Iris pigment epithelial cell (primary cell): Measurements from ENCODE around the gene GUCD1.

ENCODE experiments used
- DNase-seq: peaks from one replicate; pipeline ENCODE4 v3.0.0-alpha.2; 2011; ENCODE audit warnings: low read depth

GUCD1 gene

GRCh38 chr22:24503843-24504338 is 51.0 kb downstream of the GUCD1 start:
- DNase-seq: no peak

- DNase-seq: peak; percentile 65
Measured at GRCh38 chr22:24503137-24503842, 51.6 kb downstream of the GUCD1 start.

GRCh38 chr22:24502541-24502940 is 52.4 kb downstream of the GUCD1 start:
- DNase-seq: no peak

GRCh38 chr22:24502034-24502433 is 52.9 kb downstream of the GUCD1 start:
- no peak for DNase-seq

- DNase-seq: no peak
Measured at GRCh38 chr22:24501301-24502005, 53.5 kb downstream of the GUCD1 start.

- DNase-seq: no peak
Measured at GRCh38 chr22:24500277-24500820, 54.6 kb downstream of the GUCD1 start.

GRCh38 chr22:24499706-24500276 is 55.1 kb downstream of the GUCD1 start:
- no peak for DNase-seq

GRCh38 chr22:24498824-24499223 is 56.1 kb downstream of the GUCD1 start:
- no peak for DNase-seq

GRCh38 chr22:24497841-24498258 is 57.1 kb downstream of the GUCD1 start:
- DNase-seq: no peak

GRCh38 chr22:24496661-24497060 is 58.3 kb downstream of the GUCD1 start:
- no peak for DNase-seq

GRCh38 chr22:24496234-24496633 is 58.7 kb downstream of the GUCD1 start:
- no peak for DNase-seq

GRCh38 chr22:24495365-24495675 is 59.6 kb downstream of the GUCD1 start:
- DNase-seq: no peak

- DNase-seq: no peak
Measured at GRCh38 chr22:24494528-24495364, 60.2 kb downstream of the GUCD1 start, which contains the start of gene UPB1. Gene UPB1 (plus strand): TSS chr22:24495332. CDS start chr22:24495404, 72 bp downstream.

- DNase-seq: no peak
Measured at GRCh38 chr22:24494167-24494527, 60.8 kb downstream of the GUCD1 start.

- DNase-seq: no peak
Measured at GRCh38 chr22:24492391-24492790, 62.5 kb downstream of the GUCD1 start.
